CD4-positive, alpha-beta T cell treated with Interleukin-1 beta for 1 hour (primary cell): Measurements from ENCODE around the gene OSBPL5.
"Not testable (repeated sequence)": the region's sequence is repeated elsewhere in the genome, so short reads cannot be mapped to it uniquely, and the experiment has no call there.

Experiments
- DNase-seq, 2 donors: peaks; one replicate each; pipeline ENCODE4 v3.0.0-alpha.2; 2020 to 2022

Gene OSBPL5

DNA sequence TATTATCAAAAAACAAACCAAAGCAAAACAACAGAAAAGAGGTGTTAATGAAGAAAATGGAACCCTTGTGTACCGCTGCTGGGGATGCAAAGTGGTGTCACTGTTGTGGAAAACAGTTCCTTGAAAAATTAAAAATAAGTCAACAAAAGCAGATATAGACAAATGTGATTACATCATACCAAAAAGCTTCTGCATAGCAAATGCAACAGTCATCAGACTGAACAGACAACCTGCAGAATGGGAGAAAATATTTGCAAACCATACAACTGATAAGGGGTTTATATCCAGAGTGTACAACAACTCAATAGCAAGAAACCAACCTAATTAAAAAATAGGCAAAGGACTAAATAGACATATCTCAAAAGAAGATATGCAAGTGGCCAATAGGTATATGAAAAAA lies 85.0 kb downstream of the OSBPL5 start:
- no peak for DNase-seq

GRCh38 chr11:3077846-3078440 lies 87.2 kb downstream of the OSBPL5 start:
- DNase-seq, result no peak

GRCh38 chr11:3077189-3077836 lies 87.8 kb downstream of the OSBPL5 start:
- no peak for DNase-seq

GRCh38 chr11:3074912-3075589 lies 90.1 kb downstream of the OSBPL5 start:
- DNase-seq, result no peak

DNA sequence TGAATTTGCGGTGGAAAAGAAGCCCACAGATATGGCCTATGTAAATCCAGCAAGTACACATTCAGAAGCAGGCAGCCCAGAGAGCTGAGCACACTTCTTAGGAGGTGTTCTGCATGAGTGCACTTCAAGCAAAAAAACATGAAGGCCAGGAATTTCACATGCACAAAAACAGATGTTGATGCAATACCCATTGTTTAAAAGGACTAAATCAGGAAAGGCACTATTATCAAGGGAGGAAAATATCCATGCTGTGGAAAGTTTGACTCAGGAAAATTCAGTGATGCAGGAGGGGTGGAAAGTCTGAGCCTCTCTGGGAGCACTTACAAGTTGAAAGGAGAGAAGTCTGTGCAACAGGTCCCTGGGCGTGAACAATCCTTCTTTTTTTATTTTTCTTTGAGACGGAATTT lies 92.1 kb downstream of the OSBPL5 start:
- DNase-seq, result no peak

DNA sequence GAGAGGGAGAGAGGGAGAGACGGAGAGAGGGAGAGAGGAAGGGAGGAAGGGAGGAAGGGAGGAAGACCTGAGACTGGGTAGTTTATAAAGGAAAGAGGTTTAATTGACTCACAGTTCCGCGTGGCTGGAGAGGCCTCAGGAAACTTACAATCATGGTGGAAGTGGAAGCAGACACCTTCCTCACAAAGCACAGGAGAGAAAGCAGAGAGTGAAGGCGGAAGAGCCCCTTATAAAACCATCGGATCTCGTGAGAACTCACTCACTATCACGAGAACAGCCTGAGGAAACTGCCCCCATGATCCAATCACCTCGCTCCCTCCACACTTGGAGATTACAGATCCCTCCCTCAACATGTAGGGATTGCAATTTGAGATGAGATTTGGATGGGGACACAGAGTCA lies 95.7 kb downstream of the OSBPL5 start:
- DNase-seq, result no peak

DNA sequence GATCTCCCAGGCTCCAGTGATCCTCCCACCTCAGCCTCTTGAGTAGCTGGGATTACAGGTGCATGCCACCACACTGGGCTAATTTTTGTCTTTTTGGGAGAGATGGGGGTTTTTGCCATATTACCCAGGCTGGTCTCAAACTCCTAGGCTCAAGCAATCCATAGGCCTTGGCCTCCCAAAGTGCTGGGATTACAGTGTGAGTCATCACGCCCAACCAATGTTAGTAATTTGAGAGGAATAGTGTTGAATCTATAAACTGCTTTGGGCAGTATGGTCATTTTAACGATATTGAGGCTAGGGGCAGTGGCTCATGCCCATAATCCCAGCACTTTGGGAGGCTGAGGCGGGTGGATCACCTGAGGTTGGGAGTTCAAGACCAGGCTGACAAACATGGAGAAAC lies 98.8 kb downstream of the OSBPL5 start:
- not testable (repeated sequence) for DNase-seq

DNA sequence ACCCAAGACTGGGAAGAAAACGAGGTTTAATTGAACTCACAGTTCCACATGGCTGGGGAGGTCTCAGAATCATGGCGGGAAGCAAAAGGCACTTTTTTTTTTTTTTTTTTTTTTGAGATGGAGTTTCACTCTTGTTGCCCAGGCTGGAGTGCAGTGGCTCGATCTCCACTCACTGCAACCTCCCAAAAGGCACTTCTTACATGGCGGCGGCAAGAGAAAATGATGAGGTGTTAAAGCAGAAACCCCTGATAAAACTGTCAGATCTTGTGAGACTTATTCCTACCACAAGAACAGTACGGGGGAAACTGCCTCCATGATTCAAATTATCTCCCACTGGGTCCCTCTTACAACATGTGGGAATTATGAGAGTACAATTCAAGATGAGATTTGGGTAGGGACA lies 100.4 kb downstream of the OSBPL5 start:
- DNase-seq, result not testable (repeated sequence)

DNA sequence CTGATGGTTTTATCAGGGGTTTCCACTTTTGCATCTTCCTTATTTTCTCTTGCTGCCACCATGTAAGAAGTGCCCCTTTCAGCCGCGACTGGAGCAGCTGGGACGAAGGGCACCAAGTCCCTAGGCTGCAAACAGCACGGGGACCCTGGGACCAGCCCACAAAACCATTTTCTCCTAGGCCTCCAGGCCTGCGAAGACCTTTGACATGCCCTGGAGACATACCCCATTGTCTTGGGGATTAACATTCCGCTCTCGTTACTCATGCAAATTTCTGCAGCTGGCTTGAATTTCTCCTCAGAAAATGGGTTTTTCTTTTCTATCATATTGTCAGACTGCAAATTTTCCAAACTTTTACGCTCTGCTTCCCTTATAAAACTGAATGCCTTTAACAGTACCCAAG lies 101.2 kb downstream of the OSBPL5 start:
- DNase-seq, result not testable (repeated sequence)

DNA sequence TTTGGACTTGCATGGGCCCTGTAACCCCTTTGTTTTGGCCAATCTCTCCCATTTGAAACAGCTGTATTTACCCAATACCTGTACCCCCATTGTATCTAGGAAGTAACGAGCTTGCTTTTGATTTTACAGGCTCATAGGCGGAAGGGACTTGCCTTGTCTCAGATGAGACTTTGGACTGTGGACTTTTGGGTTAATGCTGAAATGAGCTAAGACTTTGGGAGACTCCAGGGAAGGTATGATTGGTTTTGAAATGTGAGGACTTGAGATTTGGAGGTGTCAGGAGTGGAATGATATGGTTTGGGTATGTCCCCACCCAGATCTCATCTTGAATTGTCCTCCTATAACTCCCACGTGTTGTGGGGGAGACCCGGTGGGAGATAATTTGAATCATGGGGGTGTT lies 101.7 kb downstream of the OSBPL5 start:
- not testable (repeated sequence) for DNase-seq

DNA sequence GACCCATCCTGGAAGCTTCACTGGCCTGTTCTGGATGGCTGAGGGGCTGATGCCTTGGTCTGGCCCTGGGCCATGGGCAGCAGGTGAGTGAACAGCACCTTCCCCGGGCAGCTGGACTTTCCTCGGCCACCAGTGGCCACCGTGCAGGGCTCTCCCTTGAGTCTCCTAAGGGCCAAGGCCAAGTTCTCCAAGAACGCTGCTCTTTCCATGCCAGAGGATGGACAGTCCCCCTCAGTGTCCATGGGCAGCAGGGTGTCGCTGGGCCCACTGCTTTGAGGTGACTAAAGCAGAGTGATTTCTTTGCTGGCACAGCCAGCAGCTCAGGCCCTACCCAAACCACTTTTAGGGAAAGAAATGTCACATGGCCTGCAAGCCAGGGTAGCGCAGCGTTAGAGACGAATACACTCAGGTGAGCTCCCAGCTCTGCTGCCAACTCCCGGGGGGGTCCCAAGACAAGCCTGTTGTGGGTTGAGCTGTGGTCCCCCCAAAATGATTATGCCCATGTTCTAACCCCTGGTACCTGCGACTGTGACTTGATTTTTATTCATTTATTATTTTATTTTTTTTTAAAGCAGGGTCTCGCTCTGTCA lies 104.6 kb downstream of the OSBPL5 start:
- DNase-seq, result no peak

DNA sequence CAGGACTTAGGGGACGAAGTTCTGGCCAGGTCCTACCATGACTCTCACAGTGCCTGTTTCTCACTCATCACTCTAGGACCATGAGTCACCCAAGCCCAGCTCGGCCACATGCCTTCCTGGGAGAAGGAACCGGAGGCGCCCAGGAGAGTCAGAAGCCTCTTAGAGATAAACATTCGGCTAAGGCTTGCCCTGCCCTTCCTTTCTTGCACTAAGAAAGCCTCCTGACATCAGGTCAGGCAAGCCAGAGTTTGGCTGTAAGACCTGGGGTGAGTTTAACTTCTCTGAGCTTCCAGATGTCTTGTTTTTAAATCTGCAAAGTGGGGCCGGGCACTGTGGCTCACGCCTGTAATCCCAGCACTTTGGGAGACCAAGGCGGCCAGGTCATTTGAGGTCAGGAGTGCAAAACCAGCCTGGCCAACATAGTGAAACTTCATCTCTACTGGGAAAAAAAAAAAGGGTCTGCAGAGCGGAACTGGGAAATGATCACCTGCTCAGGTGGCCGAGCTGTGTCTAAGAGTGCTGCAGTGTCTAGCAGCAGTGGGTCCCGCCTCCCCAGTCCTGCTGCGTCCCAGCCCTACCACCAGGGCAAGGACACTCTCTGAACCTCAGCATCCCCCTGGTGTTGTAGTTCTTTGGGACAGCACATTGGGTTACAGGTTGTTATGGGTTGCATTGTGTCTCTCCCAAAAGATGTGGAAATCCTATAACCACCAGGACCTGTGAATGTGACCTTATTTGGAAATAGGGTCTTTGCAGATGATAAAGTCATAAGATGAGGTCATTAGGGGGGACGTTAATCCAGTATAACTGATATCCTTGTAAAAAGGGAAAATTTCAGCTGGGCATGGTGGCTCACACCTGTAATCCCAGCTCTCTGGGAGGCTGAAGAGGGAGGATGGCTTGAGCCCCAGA lies 106.1 kb downstream of the OSBPL5 start:
- no peak for DNase-seq

DNA sequence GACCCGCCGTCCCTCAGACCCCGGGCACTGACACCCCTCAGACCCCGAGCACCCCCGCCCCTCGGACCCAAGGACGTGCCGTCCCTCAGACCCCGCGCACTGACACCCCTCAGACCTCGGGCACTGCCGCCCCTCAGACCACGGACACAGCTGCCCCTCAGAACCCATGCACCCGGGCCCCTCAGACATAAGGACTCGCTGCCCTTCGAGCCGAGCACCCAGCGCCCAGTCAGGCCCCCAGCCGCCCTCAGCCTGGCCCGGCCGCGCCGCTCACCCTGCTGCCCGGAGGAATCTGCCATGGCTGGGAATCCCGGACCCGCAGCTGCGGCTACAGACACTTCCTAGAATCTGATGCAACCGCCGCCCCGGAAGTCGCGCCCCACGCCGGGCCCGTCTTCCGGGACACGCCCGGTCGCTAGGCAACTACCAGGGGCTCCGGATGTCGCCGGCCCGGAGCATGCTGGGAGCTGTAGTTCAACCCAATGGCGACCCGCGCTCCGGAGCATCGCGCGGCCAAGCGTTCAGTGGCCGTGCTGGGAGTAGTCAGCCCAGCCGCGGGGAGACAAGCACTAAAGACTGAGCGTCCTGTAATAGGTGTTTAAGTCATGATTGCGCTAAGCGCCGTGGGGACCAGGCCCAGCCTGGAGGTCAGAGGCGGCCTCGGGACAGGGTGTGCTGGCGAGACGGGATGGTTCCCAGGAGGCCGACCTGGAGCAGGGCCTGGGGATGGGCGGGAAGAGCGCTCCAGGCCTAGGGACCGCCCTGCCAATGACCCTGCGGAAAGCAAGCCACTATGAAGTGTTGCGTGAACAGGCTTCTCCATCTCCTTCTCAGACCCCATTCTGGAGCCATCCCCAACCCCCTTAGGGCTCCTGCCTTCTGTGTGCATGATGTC lies 107.8 kb downstream of the OSBPL5 start, which contains the start of gene CARS1:
CARS1 (minus strand) TSS at position 355 of the 895 bp plus-strand sequence; CDS start at position 299, 56 bp downstream.
- peak; percentile 91 to 93 for DNase-seq

DNA sequence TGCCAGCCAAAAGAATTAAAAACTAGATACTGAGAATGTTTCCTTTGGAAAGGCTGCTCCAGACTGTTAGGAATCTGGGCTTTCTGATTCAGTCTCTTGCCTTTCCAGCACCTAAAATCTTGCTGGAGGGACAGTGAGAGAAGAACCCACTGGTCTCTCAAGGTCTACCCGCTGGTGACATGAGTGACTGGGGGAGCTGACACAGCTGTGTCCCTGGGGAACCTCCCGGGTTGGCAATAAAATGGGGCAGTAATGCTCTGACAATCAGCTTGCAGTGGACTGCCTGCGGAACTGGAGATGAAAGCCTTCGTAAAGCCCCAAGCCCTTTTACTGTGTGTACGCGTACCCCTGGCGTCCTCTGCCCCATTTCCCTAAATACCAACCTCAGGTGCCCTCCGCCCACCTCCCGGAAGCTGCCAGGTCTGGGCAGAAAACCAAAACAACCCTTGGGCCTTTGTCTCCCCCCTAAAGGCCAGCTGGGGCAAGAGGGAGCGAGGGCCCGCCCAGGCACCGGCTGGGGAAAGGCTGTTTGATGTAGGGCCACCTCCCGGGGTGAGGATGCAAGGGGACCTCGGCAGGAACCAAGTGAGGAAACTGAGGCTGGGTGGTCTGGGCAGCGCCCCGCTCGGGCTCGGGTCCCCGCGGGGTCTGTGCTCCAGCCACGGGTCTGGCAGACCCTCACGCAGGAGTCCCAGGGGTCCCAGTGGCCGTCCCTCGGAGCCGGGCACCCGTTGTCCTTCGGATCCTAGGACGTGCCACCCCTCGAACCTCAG lies 108.6 kb downstream of the OSBPL5 start:
- peak; percentile 15 to 27 for DNase-seq

DNA sequence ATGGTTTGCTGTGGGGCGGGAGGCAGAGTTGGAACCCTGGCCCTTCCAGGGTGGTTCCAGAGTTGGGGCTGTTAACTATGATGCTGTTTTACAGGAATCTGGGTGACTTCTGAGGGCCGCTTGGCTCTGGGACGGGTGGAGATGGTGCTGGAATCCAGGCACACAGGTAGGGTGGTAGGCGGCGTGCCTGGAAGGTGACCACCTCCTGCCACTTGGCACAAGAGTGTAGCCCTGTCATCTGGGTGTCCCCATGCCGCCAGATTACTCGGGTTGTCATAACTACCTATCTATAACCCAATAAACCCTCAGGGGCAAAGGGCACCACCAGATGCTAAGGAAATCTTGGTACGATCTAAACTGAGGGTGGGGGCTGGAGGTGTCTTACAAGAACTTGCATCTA lies 109.2 kb downstream of the OSBPL5 start:
- no peak for DNase-seq

GRCh38 chr11:3052567-3052966 lies 112.5 kb downstream of the OSBPL5 start:
- no peak for DNase-seq

DNA sequence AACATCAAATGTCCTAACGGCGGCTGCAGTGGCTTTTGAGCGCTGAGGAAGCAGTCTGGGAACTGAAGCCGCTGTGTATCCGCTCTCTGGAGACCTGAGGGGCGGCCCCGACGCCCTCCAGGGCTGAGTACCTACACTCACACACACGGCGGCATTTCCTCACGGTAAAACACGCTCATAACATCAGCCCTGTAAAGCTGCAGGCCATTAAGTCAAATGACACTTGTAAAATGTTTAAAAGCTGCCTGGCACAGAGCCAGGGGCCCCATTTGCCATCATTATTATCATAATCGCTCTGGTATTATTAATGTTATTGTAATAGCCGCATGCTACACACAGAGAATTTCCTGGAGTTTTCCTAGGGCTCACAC lies 113.0 kb downstream of the OSBPL5 start:
- no peak for DNase-seq

DNA sequence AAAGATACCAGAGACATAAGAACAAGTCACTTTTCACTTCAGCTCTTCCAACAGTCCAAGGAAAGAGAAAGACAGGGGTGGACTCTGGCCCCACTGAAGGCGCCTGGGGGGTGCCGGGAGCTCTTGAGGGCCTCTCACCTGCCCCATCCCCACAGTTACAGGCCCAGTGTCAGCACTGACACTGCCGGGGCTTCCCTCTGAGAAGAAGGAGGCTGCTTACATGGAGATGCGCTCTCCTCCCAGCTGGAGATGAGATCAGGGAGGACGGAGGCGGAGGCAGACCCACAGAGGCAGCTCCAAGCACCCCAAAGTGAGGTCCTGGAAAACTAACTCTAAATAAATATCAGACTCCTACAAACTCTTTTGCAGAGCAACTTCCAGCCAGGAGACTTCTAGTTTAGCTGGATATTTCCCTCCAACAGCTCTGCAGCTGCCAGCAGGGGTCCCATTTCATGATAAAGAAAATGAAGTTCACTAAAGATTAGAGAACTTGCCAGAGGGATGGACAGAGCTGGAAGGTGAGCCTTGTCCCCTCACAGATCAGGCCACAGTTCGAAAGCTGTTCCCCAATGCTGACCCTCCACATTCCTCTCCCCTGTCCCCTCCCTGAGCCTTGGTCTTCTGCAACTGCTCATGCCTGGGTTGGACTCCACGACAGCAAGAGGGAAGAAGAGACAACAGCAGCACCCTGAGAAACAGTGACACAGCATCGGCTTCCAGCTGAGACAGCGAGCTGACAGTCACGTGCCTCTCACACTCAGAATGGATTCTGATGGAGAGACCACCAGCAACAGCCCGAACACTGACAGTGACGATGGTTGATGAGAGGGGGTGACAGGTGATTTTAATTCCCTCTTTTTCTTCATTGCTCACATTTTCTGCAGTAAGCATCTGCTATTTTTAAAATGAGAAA lies 113.7 kb downstream of the OSBPL5 start:
- DNase-seq, result no peak

DNA sequence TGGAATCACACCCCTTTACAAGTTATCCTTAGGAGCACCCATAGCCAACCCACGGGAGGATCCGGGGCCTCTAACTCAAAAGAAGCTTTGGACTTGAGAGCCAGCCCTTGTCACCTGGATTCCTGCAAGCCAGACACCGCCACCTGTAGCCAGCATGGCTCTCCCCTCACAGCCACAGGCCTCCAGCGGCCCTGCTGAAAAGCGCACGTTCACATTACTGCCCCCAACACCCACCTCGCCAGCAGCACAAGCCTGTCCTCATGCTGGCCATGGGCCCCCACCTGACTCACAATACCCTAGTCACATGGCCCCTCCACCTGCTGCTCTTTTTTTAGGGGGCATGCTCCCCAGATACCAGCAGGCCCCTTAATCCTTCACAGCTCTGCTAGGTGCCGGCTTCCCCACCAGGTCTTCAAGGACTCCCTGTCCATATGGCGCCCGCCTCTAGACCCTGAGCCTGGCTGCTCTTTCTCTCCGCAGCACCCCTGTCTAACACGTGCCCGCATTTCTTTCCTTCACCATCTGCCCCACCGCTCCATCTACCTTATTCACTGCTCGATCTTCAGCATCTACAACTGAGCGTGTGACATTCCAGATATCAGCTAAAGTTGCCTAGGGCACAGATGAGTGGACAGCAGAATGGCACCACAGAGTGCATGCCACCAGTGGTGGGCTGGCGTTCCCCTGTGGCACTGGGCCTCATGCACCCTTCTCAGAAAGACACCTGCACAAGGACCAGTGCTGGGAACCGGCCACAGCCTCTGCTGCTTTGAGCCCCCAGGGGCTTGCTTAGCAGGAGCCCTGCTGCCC lies 114.5 kb downstream of the OSBPL5 start:
- no peak for DNase-seq
